Measurements from ENCODE around the gene PCSK4.

- TF ChIP-seq CTCF (IDR thresholded peaks at IDR 0.05 in 2 of 3, conservative IDR thresholded peaks at IDR 0.05 in 1 of 3; ENCODE audit: borderline replicate concordance in 1 of 3, insufficient read depth in 1 of 3, low read depth in 2 of 3, low read length in 2 of 3) (no peak), SP1 (IDR thresholded peaks at IDR 0.05; ENCODE audit: low read depth) (no peak), JUND (IDR thresholded peaks at IDR 0.05) (no peak), EZH2phosphoT487 (IDR thresholded peaks at IDR 0.05; ENCODE audit: borderline replicate concordance) (no peak), REST (IDR thresholded peaks at IDR 0.05; ENCODE audit: low read depth) (no peak), POLR2A (IDR thresholded peaks at IDR 0.05; ENCODE audit: borderline replicate concordance, extremely low read depth, insufficient read depth, insufficient read length) (no peak), EZH2 (IDR thresholded peaks at IDR 0.05) (no peak), RAD21 (IDR thresholded peaks at IDR 0.05; ENCODE audit: low read depth) (no peak)
These were observed 33.8 kb downstream of the PCSK4 start for GRCh38 chr19:1456121-1456900.
